SK-N-SH (cell line): Measurements from ENCODE around the gene TP53AIP1. TPM values are rescaled to one million over a fixed set of nuclear protein-coding genes. Genes with fewer than 3 reads are reported as not detected.

Experiments used
- CTCF ChIA-PET: fragments of 300-600, 350-600 bp; formaldehyde crosslinking; extraction: SDS; loops from one replicate; lab custom pipeline; 2021; lab: Yijun Ruan, JAX
- POLR2A ChIA-PET: fragments of 350-600 bp; sonication (Branson Sonifier 250); formaldehyde crosslinking; extraction: SDS; loops from one replicate; lab custom pipeline; 2020; ENCODE audit warnings: antibody characterized with exemption, inconsistent platforms; lab: Yijun Ruan, JAX
- DNase-seq: peaks from one replicate; pipeline ENCODE4 v3.0.0; 2012
- H2AFZ ChIP-seq: fragments of 200-600 bp; sonication (generic); 2 replicates; pipeline ENCODE4 v1.8.1; 2016; ENCODE audit warnings: antibody characterized with exemption, mild to moderate bottlenecking, low read depth
- H3F3A ChIP-seq: fragments of 200-600 bp; sonication (generic); replicated peaks from 2 replicates; pipeline ENCODE3; 2016; ENCODE audit warnings: antibody characterized with exemption, mild to moderate bottlenecking; ENCODE audit not compliant: insufficient read depth
- H3K27ac ChIP-seq, 2 experiments: fragments of 200-500 bp in 1 of 2; fragments of 200-600 bp in 1 of 2; sonication (Bioruptor generic) in 1 of 2; sonication (generic), shearing (Covaris generic) in 1 of 2; 2 replicates each; pipeline versions ENCODE4 v1.5.1 to v1.6.1; 2014 to 2016; ENCODE audit warnings: low read depth in 2 of 2, inconsistent platforms in 1 of 2, low read length in 1 of 2, mild to moderate bottlenecking in 1 of 2, mixed read lengths in 1 of 2
- H3K27me3 ChIP-seq: fragments of 200-600 bp; sonication (generic), shearing (Covaris generic); 2 replicates; pipeline ENCODE4 v1.6.1; 2016; ENCODE audit warnings: mixed run types; ENCODE audit not compliant: insufficient read depth
- H3K36me3 ChIP-seq, 2 experiments: fragments of 200-500 bp in 1 of 2; fragments of 200-600 bp in 1 of 2; sonication (Bioruptor generic) in 1 of 2; sonication (generic) in 1 of 2; replicated peaks in 1 of 2; 2 replicates each; pipeline versions ENCODE3 to v1.5.1; 2014 to 2016; ENCODE audit warnings: low read length in 1 of 2, mild to moderate bottlenecking in 1 of 2; ENCODE audit not compliant: insufficient read depth in 2 of 2, control insufficient read depth in 1 of 2
- H3K4me1 ChIP-seq, 2 experiments: fragments of 200-500 bp in 1 of 2; fragments of 200-600 bp in 1 of 2; sonication (Bioruptor generic) in 1 of 2; sonication (generic), shearing (Covaris generic) in 1 of 2; 2 replicates each; pipeline versions ENCODE4 v1.5.1 to v1.6.1; 2014 to 2016; ENCODE audit warnings: low read depth in 1 of 2, low read length in 1 of 2, mixed run types in 1 of 2; ENCODE audit not compliant: insufficient read depth in 2 of 2, control insufficient read depth in 1 of 2
- H3K4me2 ChIP-seq: fragments of 200-600 bp; sonication (generic), shearing (Covaris generic); 2 replicates; pipeline ENCODE4 v1.6.1; 2017; ENCODE audit warnings: mixed run types
- H3K4me3 ChIP-seq, 2 experiments: fragments of 200-500 bp in 1 of 2; fragments of 200-600 bp in 1 of 2; sonication (Bioruptor generic) in 1 of 2; sonication (generic), shearing (Covaris generic) in 1 of 2; 2 replicates each; pipeline versions ENCODE4 v1.5.1 to v1.8.1; 2014 to 2016; ENCODE audit warnings: low read depth in 2 of 2, inconsistent platforms in 1 of 2, low read length in 1 of 2, mild to moderate bottlenecking in 1 of 2, mixed read lengths in 1 of 2, moderate library complexity in 1 of 2
- H3K79me2 ChIP-seq: fragments of 200-600 bp; sonication (generic); 2 replicates; pipeline ENCODE4 v1.8.1; 2017; ENCODE audit warnings: mild to moderate bottlenecking; ENCODE audit not compliant: insufficient read depth
- H3K9ac ChIP-seq: fragments of 200-600 bp; sonication (generic); 2 replicates; pipeline ENCODE4 v1.6.1; 2017; ENCODE audit warnings: mixed run types
- H3K9me2 ChIP-seq: fragments of 200-600 bp; sonication (generic); 2 replicates; pipeline ENCODE4 v1.6.1; 2017; ENCODE audit warnings: mixed run types
- H3K9me3 ChIP-seq: fragments of 200-600 bp; sonication (generic); 2 replicates; pipeline ENCODE4 v1.6.1; 2017; ENCODE audit warnings: mixed run types, mild to moderate bottlenecking, moderate library complexity
- H4K20me1 ChIP-seq: fragments of 200-600 bp; sonication (generic); 2 replicates; pipeline ENCODE4 v1.6.1; 2017; ENCODE audit warnings: mild to moderate bottlenecking, mixed run types; ENCODE audit not compliant: insufficient read depth
- CHD2 ChIP-seq: fragments of 150-350 bp; IDR thresholded peaks from 2 replicates; pipeline ENCODE4 v1.6.1; 2018; ENCODE audit warnings: low read length; ENCODE audit not compliant: partially characterized antibody
- FOXJ3 ChIP-seq: sonication (generic); formaldehyde crosslinking; IDR thresholded peaks from 2 replicates; pipeline ENCODE4 v1.5.1; 2020; ENCODE audit warnings: mild to moderate bottlenecking, missing genetic modification reagents
- GABPA ChIP-seq: IDR thresholded peaks from 2 replicates; pipeline ENCODE4 v1.4.0; 2012; ENCODE audit warnings: low read depth, mild to moderate bottlenecking
- GATA2 ChIP-seq: sonication (generic); formaldehyde crosslinking; IDR thresholded peaks from 2 replicates; pipeline ENCODE4 v1.5.0; 2020; ENCODE audit warnings: mild to moderate bottlenecking, missing genetic modification reagents
- JUND ChIP-seq: IDR thresholded peaks from 2 replicates; pipeline ENCODE4 v1.4.0; 2012
- MXI1 ChIP-seq: IDR thresholded peaks from 2 replicates; pipeline ENCODE4 v1.6.1; 2012; ENCODE audit warnings: mild to moderate bottlenecking, low read depth, low read length, improper control_type of control experiment
- NRF1 ChIP-seq: IDR thresholded peaks from 2 replicates; pipeline ENCODE4 v1.6.1; 2012; ENCODE audit warnings: low read depth, mild to moderate bottlenecking, low read length
- RFX5 ChIP-seq: IDR thresholded peaks from 2 replicates; pipeline ENCODE4 v1.6.1; 2012; ENCODE audit warnings: mild to moderate bottlenecking, improper control_type of control experiment, low read length
- RXRA ChIP-seq: IDR thresholded peaks from 2 replicates; pipeline ENCODE4 v1.4.0; 2012; ENCODE audit warnings: low read depth, mild to moderate bottlenecking, borderline replicate concordance
- TEAD4 ChIP-seq: IDR thresholded peaks from 2 replicates; pipeline ENCODE4 v1.4.0; 2012; ENCODE audit warnings: mild to moderate bottlenecking, borderline replicate concordance; ENCODE audit not compliant: insufficient read depth
- YY1 ChIP-seq: IDR thresholded peaks from 2 replicates; pipeline ENCODE4 v1.4.0; 2012; ENCODE audit warnings: low read depth, mild to moderate bottlenecking
- WGBS: methylation state at CpG from one replicate; pipeline ENCODE4 v1.1.6; 2017; ENCODE audit warnings: low lambda C conversion rate; 5-methylcytosine and 5-hydroxymethylcytosine counted together
- polyA plus RNA-seq, 3 experiments: library from polyadenylated mRNA; depleted of rRNA; stranded (reverse); fragments of >200 nt; gene quantifications; 2 replicates each; pipeline ENCODE4 v1.2.3, GENCODE V29; 2012
- TF ChIP-seq, protein P1 (sequence below): IDR thresholded peaks from 2 replicates; pipeline ENCODE4; 2012
- TF ChIP-seq, protein P2 (sequence below): fragments of 200-600 bp; sonication (generic); IDR thresholded peaks from 2 replicates; pipeline ENCODE4 v1.6.1; 2017; ENCODE audit warnings: antibody characterized with exemption, mild to moderate bottlenecking, moderate library complexity
- TF ChIP-seq, protein P3 (sequence below): IDR thresholded peaks from 2 replicates; pipeline ENCODE4 v1.6.1; 2012; ENCODE audit warnings: mild to moderate bottlenecking, low read depth, low read length, moderate library complexity

TP53AIP1 gene
- polyA plus RNA-seq, 1 of the 3 experiments (the other 2 are of a cell fraction) = 0.05 TPM

DNA sequence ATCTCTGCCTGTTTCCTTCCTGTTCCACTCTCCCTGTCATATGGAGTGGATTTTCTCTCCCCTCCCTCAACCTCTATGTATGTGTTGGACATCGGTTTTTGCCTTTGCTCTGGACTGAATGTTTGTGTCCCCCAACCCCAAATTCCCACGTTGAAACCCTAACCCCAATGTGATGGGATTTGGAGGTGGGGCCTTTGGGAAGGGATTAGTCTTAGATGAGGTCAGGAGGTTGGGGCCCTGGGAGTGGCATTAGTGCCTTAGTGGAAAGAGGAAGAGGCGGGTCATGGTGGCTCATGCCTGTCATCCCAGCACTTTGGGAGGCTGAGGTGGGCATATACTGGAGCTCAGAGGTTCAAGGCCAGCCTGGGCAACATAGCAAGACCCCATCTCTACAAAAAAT, 11.6 kb downstream of the TP53AIP1 start:
- CTCF ChIA-PET = interaction anchor here (34.0 kb wide), 1 partner anchor 42 kb away, joined by 872 read pairs; the partner anchor contains the start of gene KCNJ5
- Histone ChIP-seq H3F3A (no peaks in the 10 kb centered on the region), H3K27ac (no peak overlapping the region), H3K79me2 (no peaks in the 10 kb centered on the region), H3K4me2 (no peak overlapping the region), H3K27me3 (no peaks in the 10 kb centered on the region), H3K9me3 (no peaks in the 10 kb centered on the region), H3K9ac (no peak overlapping the region), H4K20me1 (no peaks in the 10 kb centered on the region), H3K4me3 (no peak overlapping the region), H3K36me3 (no peaks in the 10 kb centered on the region), H2AFZ (no peak overlapping the region), H3K4me1 (peaks cover 0 to 12% of the 10 kb centered on the region in 2 experiments; a peak in 1 of 4 replicates), H3K9me2 (no peaks in the 10 kb centered on the region)
- no peak for DNase-seq
- 75% methylated on average over 3 of the region's 3 CpGs for WGBS
- POLR2A ChIA-PET = no interaction called here
- TF ChIP-seq TEAD4 (no peak), NRF1 (no peak), RXRA (no peak), RFX5 (no peak), CHD2 (no peak), JUND (no peak), GATA2 (CRISPR knock-in tag) (no peak)
- TF ChIP-seq, protein P1, sequence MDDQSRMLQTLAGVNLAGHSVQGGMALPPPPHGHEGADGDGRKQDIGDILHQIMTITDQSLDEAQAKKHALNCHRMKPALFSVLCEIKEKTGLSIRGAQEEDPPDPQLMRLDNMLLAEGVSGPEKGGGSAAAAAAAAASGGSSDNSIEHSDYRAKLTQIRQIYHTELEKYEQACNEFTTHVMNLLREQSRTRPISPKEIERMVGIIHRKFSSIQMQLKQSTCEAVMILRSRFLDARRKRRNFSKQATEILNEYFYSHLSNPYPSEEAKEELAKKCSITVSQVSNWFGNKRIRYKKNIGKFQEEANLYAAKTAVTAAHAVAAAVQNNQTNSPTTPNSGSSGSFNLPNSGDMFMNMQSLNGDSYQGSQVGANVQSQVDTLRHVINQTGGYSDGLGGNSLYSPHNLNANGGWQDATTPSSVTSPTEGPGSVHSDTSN = no peak
- TF ChIP-seq, protein P2, sequence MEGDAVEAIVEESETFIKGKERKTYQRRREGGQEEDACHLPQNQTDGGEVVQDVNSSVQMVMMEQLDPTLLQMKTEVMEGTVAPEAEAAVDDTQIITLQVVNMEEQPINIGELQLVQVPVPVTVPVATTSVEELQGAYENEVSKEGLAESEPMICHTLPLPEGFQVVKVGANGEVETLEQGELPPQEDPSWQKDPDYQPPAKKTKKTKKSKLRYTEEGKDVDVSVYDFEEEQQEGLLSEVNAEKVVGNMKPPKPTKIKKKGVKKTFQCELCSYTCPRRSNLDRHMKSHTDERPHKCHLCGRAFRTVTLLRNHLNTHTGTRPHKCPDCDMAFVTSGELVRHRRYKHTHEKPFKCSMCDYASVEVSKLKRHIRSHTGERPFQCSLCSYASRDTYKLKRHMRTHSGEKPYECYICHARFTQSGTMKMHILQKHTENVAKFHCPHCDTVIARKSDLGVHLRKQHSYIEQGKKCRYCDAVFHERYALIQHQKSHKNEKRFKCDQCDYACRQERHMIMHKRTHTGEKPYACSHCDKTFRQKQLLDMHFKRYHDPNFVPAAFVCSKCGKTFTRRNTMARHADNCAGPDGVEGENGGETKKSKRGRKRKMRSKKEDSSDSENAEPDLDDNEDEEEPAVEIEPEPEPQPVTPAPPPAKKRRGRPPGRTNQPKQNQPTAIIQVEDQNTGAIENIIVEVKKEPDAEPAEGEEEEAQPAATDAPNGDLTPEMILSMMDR = no peak

DNA sequence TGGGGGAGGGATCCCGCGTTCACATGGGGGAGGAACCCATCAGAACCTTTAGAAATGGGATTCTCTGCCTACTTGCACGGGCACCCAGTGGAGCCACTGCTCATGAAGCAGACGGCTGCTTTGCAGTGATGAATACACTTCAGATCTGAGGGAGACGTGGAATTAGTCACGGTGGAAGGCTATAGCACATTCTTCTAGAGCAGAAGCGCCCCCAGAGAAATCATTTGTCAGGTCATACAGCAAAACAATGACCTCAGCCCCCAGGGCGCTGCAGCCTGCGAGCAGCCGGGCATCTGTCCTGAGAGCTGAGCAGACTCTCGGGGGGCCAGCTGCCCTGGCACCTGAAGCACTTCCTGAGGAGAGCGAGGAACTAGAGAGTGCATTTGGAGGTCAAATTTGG, 12.7 kb downstream of the TP53AIP1 start:
- POLR2A ChIA-PET = no interaction called here
- Histone ChIP-seq H3F3A (no peaks in the 10 kb centered on the region), H3K9me3 (no peaks in the 10 kb centered on the region), H3K4me3 (no peak overlapping the region), H2AFZ (no peak overlapping the region), H3K9ac (no peak overlapping the region), H4K20me1 (no peaks in the 10 kb centered on the region), H3K4me2 (no peak overlapping the region), H3K27me3 (no peaks in the 10 kb centered on the region)
- DNase-seq = no peak
- no peak for TF ChIP-seq MXI1
- TF ChIP-seq, protein P3, sequence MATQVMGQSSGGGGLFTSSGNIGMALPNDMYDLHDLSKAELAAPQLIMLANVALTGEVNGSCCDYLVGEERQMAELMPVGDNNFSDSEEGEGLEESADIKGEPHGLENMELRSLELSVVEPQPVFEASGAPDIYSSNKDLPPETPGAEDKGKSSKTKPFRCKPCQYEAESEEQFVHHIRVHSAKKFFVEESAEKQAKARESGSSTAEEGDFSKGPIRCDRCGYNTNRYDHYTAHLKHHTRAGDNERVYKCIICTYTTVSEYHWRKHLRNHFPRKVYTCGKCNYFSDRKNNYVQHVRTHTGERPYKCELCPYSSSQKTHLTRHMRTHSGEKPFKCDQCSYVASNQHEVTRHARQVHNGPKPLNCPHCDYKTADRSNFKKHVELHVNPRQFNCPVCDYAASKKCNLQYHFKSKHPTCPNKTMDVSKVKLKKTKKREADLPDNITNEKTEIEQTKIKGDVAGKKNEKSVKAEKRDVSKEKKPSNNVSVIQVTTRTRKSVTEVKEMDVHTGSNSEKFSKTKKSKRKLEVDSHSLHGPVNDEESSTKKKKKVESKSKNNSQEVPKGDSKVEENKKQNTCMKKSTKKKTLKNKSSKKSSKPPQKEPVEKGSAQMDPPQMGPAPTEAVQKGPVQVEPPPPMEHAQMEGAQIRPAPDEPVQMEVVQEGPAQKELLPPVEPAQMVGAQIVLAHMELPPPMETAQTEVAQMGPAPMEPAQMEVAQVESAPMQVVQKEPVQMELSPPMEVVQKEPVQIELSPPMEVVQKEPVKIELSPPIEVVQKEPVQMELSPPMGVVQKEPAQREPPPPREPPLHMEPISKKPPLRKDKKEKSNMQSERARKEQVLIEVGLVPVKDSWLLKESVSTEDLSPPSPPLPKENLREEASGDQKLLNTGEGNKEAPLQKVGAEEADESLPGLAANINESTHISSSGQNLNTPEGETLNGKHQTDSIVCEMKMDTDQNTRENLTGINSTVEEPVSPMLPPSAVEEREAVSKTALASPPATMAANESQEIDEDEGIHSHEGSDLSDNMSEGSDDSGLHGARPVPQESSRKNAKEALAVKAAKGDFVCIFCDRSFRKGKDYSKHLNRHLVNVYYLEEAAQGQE = no peak
- TF ChIP-seq GABPA = no peak
- no peak for TF ChIP-seq RXRA
- no peak for TF ChIP-seq FOXJ3 (CRISPR knock-in tag)
- TF ChIP-seq YY1 = no peak
- TF ChIP-seq TEAD4 = no peak
- TF ChIP-seq, protein P1 = no peak
- TF ChIP-seq RFX5 = no peak
- no peak for TF ChIP-seq GATA2 (CRISPR knock-in tag)
- TF ChIP-seq, all 33 proteins: peak for 0
- no peaks in the 10 kb centered on the region for H3K79me2 ChIP-seq
- no peaks in the 10 kb centered on the region for H3K9me2 ChIP-seq
- no peak overlapping the region for H3K27ac ChIP-seq
- CTCF ChIA-PET = interaction anchor here (0.6 to 2.5 kb wide), 5 partner anchors 11 to 45 kb away, joined by 3 to 14 read pairs (median 4); no protein-coding TSS in a partner anchor
- WGBS = 62% methylated on average over 10 of the region's 12 CpGs
- no peaks in the 10 kb centered on the region for H3K36me3 ChIP-seq
- H3K4me1 ChIP-seq = peaks cover 0 to 12% of the 10 kb centered on the region in 2 experiments; a peak in 1 of 4 replicates
